ENCODE measurements around the gene NUDT22.

NUDT22 gene

GRCh38 chr11:64206457-64207255 is 19.4 kb upstream of the NUDT22 start, which contains the start of gene FERMT3:
FERMT3 (plus strand) TSS chr11:64206721; CDS start chr11:64207365, 644 bp downstream.
- DNase-seq: peak in 5 of 56 donors; percentile 20 to 37 (median 23)

- DNase-seq: peak in 11 of 56 donors; percentile 14 to 69 (median 29)
These were observed 18.6 kb upstream of the NUDT22 start for GRCh38 chr11:64207256-64208085.

GRCh38 chr11:64208086-64208795 is 17.8 kb upstream of the NUDT22 start:
- no peak for DNase-seq

GRCh38 chr11:64208796-64209562 is 17.1 kb upstream of the NUDT22 start:
- DNase-seq: peak in 5 of 56 donors; percentile 4 to 33 (median 18)

GRCh38 chr11:64209563-64209843 is 16.6 kb upstream of the NUDT22 start:
- DNase-seq: no peak

- no peak for DNase-seq
These were observed 15.6 kb upstream of the NUDT22 start for GRCh38 chr11:64210301-64211020.

- no peak for DNase-seq
These were observed 14.7 kb upstream of the NUDT22 start for GRCh38 chr11:64211181-64211872.

- DNase-seq: no peak
These were observed 9.2 kb upstream of the NUDT22 start for GRCh38 chr11:64216879-64217278.

GRCh38 chr11:64218628-64219353 is 7.3 kb upstream of the NUDT22 start:
- DNase-seq: peak in 3 of 56 donors; percentile 28 to 32 (median 29)

GRCh38 chr11:64219354-64219684 is 6.8 kb upstream of the NUDT22 start:
- DNase-seq: no peak

GRCh38 chr11:64219755-64220154 is 6.3 kb upstream of the NUDT22 start:
- no peak for DNase-seq

GRCh38 chr11:64220271-64220670 is 5.8 kb upstream of the NUDT22 start:
- no peak for DNase-seq

GRCh38 chr11:64220798-64221197 is 5.3 kb upstream of the NUDT22 start:
- no peak for DNase-seq

- DNase-seq: no peak
These were observed 3.4 kb upstream of the NUDT22 start for GRCh38 chr11:64222651-64223000.

- no peak for DNase-seq
These were observed 2.9 kb upstream of the NUDT22 start for GRCh38 chr11:64223001-64223651.

GRCh38 chr11:64224151-64224890 is 1.8 kb upstream of the NUDT22 start:
- DNase-seq: no peak

- no peak for DNase-seq
These were observed 1.0 kb upstream of the NUDT22 start for GRCh38 chr11:64224891-64225607.
